ENCODE results near the gene WDR41.
"Not testable (repeated sequence)": the region's sequence is repeated elsewhere in the genome, so short reads cannot be mapped to it uniquely, and the experiment has no call there.

DNA sequence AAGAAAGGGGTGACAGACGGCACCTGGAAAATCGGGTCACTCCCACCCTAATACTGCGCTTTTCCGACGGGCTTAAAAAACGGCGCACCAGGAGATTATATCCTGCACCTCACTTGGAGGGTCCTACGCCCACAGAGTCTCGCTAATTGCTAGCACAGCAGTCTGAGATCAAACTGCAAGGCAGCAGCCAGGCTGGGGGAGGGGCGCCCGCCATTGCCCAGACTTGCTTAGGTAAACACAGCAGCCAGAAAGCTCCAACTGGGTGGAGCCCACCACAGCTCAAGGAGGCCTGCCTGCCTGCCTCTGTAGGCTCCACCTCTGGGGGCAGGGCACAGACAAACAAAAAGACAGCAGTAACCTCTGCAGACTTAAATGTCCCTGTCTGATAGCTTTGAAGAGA lies 17.1 kb downstream of the WDR41 start:
- TF ChIP-seq, protein P1, sequence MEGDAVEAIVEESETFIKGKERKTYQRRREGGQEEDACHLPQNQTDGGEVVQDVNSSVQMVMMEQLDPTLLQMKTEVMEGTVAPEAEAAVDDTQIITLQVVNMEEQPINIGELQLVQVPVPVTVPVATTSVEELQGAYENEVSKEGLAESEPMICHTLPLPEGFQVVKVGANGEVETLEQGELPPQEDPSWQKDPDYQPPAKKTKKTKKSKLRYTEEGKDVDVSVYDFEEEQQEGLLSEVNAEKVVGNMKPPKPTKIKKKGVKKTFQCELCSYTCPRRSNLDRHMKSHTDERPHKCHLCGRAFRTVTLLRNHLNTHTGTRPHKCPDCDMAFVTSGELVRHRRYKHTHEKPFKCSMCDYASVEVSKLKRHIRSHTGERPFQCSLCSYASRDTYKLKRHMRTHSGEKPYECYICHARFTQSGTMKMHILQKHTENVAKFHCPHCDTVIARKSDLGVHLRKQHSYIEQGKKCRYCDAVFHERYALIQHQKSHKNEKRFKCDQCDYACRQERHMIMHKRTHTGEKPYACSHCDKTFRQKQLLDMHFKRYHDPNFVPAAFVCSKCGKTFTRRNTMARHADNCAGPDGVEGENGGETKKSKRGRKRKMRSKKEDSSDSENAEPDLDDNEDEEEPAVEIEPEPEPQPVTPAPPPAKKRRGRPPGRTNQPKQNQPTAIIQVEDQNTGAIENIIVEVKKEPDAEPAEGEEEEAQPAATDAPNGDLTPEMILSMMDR (IDR thresholded peaks at IDR 0.05), result not testable (repeated sequence)
- not testable (repeated sequence) for TF ChIP-seq POLR2A, POLR2AphosphoS5 (IDR thresholded peaks at IDR 0.05)

Data from suprapubic skin (tissue), 4 donors.